Type B pancreatic cell (in vitro differentiated cells): ENCODE measurements around the gene SPNS2. TPM values are rescaled to one million over a fixed set of nuclear protein-coding genes. Genes with fewer than 3 reads are reported as not detected.

ENCODE experiments used
- DNase-seq: peaks from one replicate; pipeline ENCODE4 v3.0.0; 2021; ENCODE audit warnings: mixed read lengths; ENCODE audit not compliant: unreplicated experiment; ENCODE audit errors: extremely low spot score
- H3K27ac Mint-ChIP-seq: 2 replicates; pipeline ENCODE4 v1.8.0; 2021; ENCODE audit warnings: mild to moderate bottlenecking, mixed read lengths
- H3K27me3 Mint-ChIP-seq: 2 replicates; pipeline ENCODE4 v1.8.0; 2021; ENCODE audit warnings: mixed read lengths
- H3K36me3 Mint-ChIP-seq: 2 replicates; pipeline ENCODE4 v1.8.0; 2021; ENCODE audit warnings: mixed read lengths
- H3K4me1 Mint-ChIP-seq: one replicate; pipeline ENCODE4 v1.8.0; 2021; ENCODE audit warnings: mixed read lengths; ENCODE audit not compliant: unreplicated experiment
- H3K4me3 Mint-ChIP-seq: 2 replicates; pipeline ENCODE4 v1.8.0; 2021; ENCODE audit warnings: mild to moderate bottlenecking, mixed read lengths
- H3K9me3 Mint-ChIP-seq: 2 replicates; pipeline ENCODE4 v1.8.0; 2021; ENCODE audit warnings: mixed read lengths
- CTCF ChIP-seq: fragments of 200-600 bp; sonication (generic); conservative IDR thresholded peaks from 2 replicates; pipeline ENCODE4 v1.5.0; 2021; ENCODE audit warnings: antibody characterized with exemption, mild to moderate bottlenecking
- total RNA-seq: library from RNA; stranded (reverse); gene quantifications from 2 replicates; pipeline ENCODE4 v1.2.1, GENCODE V29; 2021; ENCODE audit warnings: low replicate concordance

SPNS2 gene
- total RNA-seq, 1 donor from 2014 or later, result 16.1 TPM

- Mint-ChIP-seq H3K4me1 (peaks cover 4% of the 10 kb centered on the region), H3K27ac (no peak overlapping the region), H3K4me3 (no peak overlapping the region), H3K27me3 (peaks cover 4% of the 10 kb centered on the region), H3K9me3 (no peaks in the 10 kb centered on the region), H3K36me3 (peaks cover 4% of the 10 kb centered on the region)
- no peak for TF ChIP-seq CTCF
- no peak for DNase-seq
Observed at GRCh38 chr17:4534928-4535666, 36.4 kb downstream of the SPNS2 start.

GRCh38 chr17:4535667-4536258 lies 37.1 kb downstream of the SPNS2 start:
- Mint-ChIP-seq H3K36me3 (peaks cover 4% of the 10 kb centered on the region), H3K4me1 (peaks cover 4% of the 10 kb centered on the region), H3K27me3 (peaks cover 4% of the 10 kb centered on the region), H3K4me3 (no peak overlapping the region), H3K9me3 (no peaks in the 10 kb centered on the region), H3K27ac (no peak overlapping the region)
- no peak for DNase-seq
- no peak for TF ChIP-seq CTCF

- no peaks in the 10 kb centered on the region for H3K9me3 Mint-ChIP-seq
Observed at GRCh38 chr17:4536259-4536741, 37.6 kb downstream of the SPNS2 start.

GRCh38 chr17:4536742-4537411 lies 38.2 kb downstream of the SPNS2 start:
- H3K27ac Mint-ChIP-seq, result no peak overlapping the region
- peaks cover 3% of the 10 kb centered on the region for H3K36me3 Mint-ChIP-seq
- peaks cover 4% of the 10 kb centered on the region for H3K4me1 Mint-ChIP-seq
- H3K27me3 Mint-ChIP-seq, result peaks cover 3% of the 10 kb centered on the region
- no peak for DNase-seq
- no peaks in the 10 kb centered on the region for H3K9me3 Mint-ChIP-seq
- no peak for TF ChIP-seq CTCF
- H3K4me3 Mint-ChIP-seq, result no peak overlapping the region

More at GRCh38 chr17:4536259-4536741, 37.6 kb downstream of the SPNS2 start:
- Mint-ChIP-seq H3K27ac (no peak overlapping the region), H3K36me3 (peaks cover 4% of the 10 kb centered on the region), H3K27me3 (peaks cover 4% of the 10 kb centered on the region), H3K4me1 (peaks cover 4% of the 10 kb centered on the region), H3K4me3 (no peak overlapping the region)
- DNase-seq, result no peak
- no peak for TF ChIP-seq CTCF

GRCh38 chr17:4537451-4538235 lies 39.0 kb downstream of the SPNS2 start:
- Mint-ChIP-seq H3K27me3 (no peaks in the 10 kb centered on the region), H3K36me3 (no peaks in the 10 kb centered on the region)

More at GRCh38 chr17:4537451-4538235, 39.0 kb downstream of the SPNS2 start:
- no peak for DNase-seq
- H3K9me3 Mint-ChIP-seq, result no peaks in the 10 kb centered on the region
- TF ChIP-seq CTCF, result no peak
- H3K4me1 Mint-ChIP-seq, result peaks cover 4% of the 10 kb centered on the region
- H3K4me3 Mint-ChIP-seq, result no peak overlapping the region
- H3K27ac Mint-ChIP-seq, result no peak overlapping the region
